Measurements from ENCODE around the gene CRYZL1.

- TF ChIP-seq EZH2 (IDR thresholded peaks at IDR 0.05; ENCODE audit: borderline replicate concordance, insufficient read depth, low read depth, low read length, poor library complexity, severe bottlenecking) (no peak), CTCF (IDR thresholded peaks at IDR 0.05) (no peak)
Observed at GRCh38 chr21:33673473-33673872, 31.9 kb upstream of the CRYZL1 start.

All from B cell (primary cell).